HepG2 (cell line): ENCODE measurements around the gene COL18A1. TPM values are rescaled to one million over a fixed set of nuclear protein-coding genes. Genes with fewer than 3 reads are reported as not detected.

ENCODE experiments used
- ARHGAP35 ChIP-seq: sonication (generic); formaldehyde crosslinking; IDR thresholded peaks from 2 replicates; pipeline ENCODE4 v1.9.0; 2022; ENCODE audit warnings: mild to moderate bottlenecking, inconsistent platforms, moderate library complexity, missing genetic modification reagents, borderline replicate concordance
- DPF2 ChIP-seq: sonication (generic); formaldehyde crosslinking; IDR thresholded peaks from 2 replicates; pipeline ENCODE4 v1.4.0; 2020; ENCODE audit warnings: mild to moderate bottlenecking, low read depth, missing genetic modification reagents, borderline replicate concordance
- HNRNPUL1 ChIP-seq: fragments of 200-400 bp; formaldehyde crosslinking; IDR thresholded peaks from 2 replicates; pipeline ENCODE4 v1.6.1; 2017; ENCODE audit warnings: low read depth, mild to moderate bottlenecking, low read length, moderate library complexity
- KAT8 ChIP-seq: IDR thresholded peaks from 2 replicates; pipeline ENCODE4 v1.6.1; 2016; ENCODE audit warnings: missing genetic modification reagents, missing compliant biosample characterization
- KDM4B ChIP-seq: sonication (generic); formaldehyde crosslinking; IDR thresholded peaks from 2 replicates; pipeline ENCODE4 v1.4.0; 2020; ENCODE audit warnings: missing genetic modification reagents
- MED8 ChIP-seq: sonication (generic); formaldehyde crosslinking; IDR thresholded peaks from 2 replicates; pipeline ENCODE4 v1.8.1; 2023; ENCODE audit warnings: mild to moderate bottlenecking, missing genetic modification reagents; ENCODE audit not compliant: insufficient replicate concordance
- NFYB ChIP-seq: sonication (generic); formaldehyde crosslinking; IDR thresholded peaks from 2 replicates; pipeline ENCODE4 v1.4.0; 2020; ENCODE audit warnings: missing genetic modification reagents
- PCBP2 ChIP-seq: fragments of 200-400 bp; formaldehyde crosslinking; optimal IDR thresholded peaks from 2 replicates; pipeline ENCODE3; 2018; ENCODE audit warnings: low read length, low read depth; ENCODE audit not compliant: poor library complexity, severe bottlenecking
- PHB2 ChIP-seq: fragments of 450-650 bp; IDR thresholded peaks from 2 replicates; pipeline ENCODE4 v1.6.1; 2018; ENCODE audit not compliant: partially characterized antibody
- RARG ChIP-seq: sonication (generic); formaldehyde crosslinking; IDR thresholded peaks from 2 replicates; pipeline ENCODE4 v1.4.0; 2020; ENCODE audit warnings: low read depth, mild to moderate bottlenecking, missing genetic modification reagents
- SIX1 ChIP-seq: sonication (generic); formaldehyde crosslinking; IDR thresholded peaks from 2 replicates; pipeline ENCODE4 v1.4.0; 2020; ENCODE audit warnings: missing genetic modification reagents, borderline replicate concordance
- ZBTB20 ChIP-seq: sonication (generic); formaldehyde crosslinking; IDR thresholded peaks from 2 replicates; pipeline ENCODE4 v1.8.1; 2023; ENCODE audit warnings: missing genetic modification reagents, low read depth, mild to moderate bottlenecking, borderline replicate concordance
- ZNF556 ChIP-seq: sonication (generic); formaldehyde crosslinking; IDR thresholded peaks from 2 replicates; pipeline ENCODE4 v1.4.0; 2020; ENCODE audit warnings: mild to moderate bottlenecking, missing genetic modification reagents, borderline replicate concordance
- ZNF879 ChIP-seq: sonication (generic); formaldehyde crosslinking; IDR thresholded peaks from 2 replicates; pipeline ENCODE4 v1.8.1; 2023; ENCODE audit warnings: missing genetic modification reagents
- polyA plus RNA-seq, 8 experiments: library from polyadenylated mRNA; depleted of rRNA in 3 of 8; stranded (reverse) in 7 of 8; unstranded in 1 of 8; fragments of >200 nt; fragmentation: Illumina TruSeq in 4 of 8; extraction: Trizol in 4 of 8; gene quantifications; 2 replicates each; pipeline versions ENCODE4 v1.2.1 to v1.2.3, GENCODE V29; 2011 to 2016; ENCODE audit warnings: low read depth in 4 of 8, missing spikeins in 1 of 8, mixed read lengths in 1 of 8; ENCODE audit not compliant: insufficient read depth in 1 of 8
- total RNA-seq, 5 experiments: library from RNA; depleted of rRNA; stranded (reverse); fragments of >200 nt; fragmentation: Illumina TruSeq; extraction: Trizol; gene quantifications; 2 replicates each; pipeline ENCODE4 v1.2.3, GENCODE V29; 2016; ENCODE audit warnings: low read depth in 1 of 5
- TF ChIP-seq, protein P1 (sequence below): IDR thresholded peaks from 2 replicates; pipeline ENCODE4 v1.6.1; 2016; ENCODE audit warnings: low read depth
- TF ChIP-seq, protein P2 (sequence below), 2 experiments: sonication (generic) in 1 of 2; formaldehyde crosslinking in 1 of 2; IDR thresholded peaks; 2 replicates each; pipeline versions ENCODE4 v1.6.1 to v1.9.0; 2014 to 2022; ENCODE audit warnings: antibody characterized with exemption in 1 of 2, borderline replicate concordance in 1 of 2, inconsistent platforms in 1 of 2, low read depth in 1 of 2, missing genetic modification reagents in 1 of 2
- TF ChIP-seq, protein P3 (sequence below): IDR thresholded peaks from 2 replicates; pipeline ENCODE4 v1.6.1; 2016; ENCODE audit warnings: missing compliant biosample characterization, missing genetic modification reagents, borderline replicate concordance
- TF ChIP-seq, protein P4 (sequence below): sonication (generic); formaldehyde crosslinking; IDR thresholded peaks from 2 replicates; pipeline ENCODE4 v1.8.0; 2022; ENCODE audit warnings: mild to moderate bottlenecking, missing genetic modification reagents, borderline replicate concordance

The COL18A1 gene
- total and polyA plus RNA-seq, 2 of the 13 experiments (the other 11 are each of a cell fraction or from before 2014, with no cell fraction given), result 79.0 to 102 TPM

DNA sequence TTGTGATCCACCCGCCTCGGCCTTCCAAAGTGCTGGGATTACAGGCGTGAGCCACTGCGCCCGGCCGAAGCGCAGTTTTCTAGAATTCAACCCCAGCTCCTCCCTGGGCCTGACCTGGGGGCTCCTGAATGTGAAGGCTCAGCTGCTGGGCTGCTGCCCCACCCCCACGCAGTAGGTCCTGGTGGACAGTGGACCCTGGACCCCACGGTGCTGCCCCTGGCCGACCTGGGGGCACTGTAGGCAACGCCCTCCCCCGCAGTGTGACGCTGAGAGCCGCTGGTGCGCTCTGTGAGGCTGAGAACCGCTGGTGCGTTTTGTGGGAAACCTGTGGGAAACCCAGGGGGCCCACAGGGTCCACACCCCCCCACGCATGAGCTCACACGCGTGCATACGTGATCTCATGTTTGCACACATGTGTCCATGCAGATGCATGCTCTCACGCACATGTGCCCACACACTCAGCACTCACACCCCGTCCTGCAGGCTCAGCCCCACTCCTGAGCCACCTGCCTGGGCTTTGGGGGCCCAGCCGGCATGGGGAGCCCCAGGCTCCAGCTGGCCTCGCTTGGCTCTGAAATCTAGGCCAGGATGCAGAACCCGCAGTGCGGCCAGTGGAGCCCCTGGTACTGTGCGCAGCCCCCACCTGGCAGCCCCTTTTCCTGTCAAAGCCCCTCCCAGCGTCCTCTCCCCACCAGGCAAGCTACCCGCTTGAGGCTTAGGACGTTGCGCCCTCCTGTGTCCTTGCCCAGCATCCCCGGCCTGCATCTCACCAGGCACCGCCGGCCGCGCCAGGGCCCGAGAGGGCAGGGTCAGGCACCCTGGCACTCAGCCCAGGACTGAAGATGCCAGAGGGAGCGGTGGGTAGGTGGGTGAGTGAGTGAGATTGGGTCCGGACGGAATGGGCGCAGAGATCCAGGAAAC, 67.7 kb downstream of the COL18A1 start (continued):
- no peak for TF ChIP-seq KAT8 (CRISPR knock-in tag)
- no peak for TF ChIP-seq HNRNPUL1
- TF ChIP-seq ARHGAP35 (CRISPR knock-in tag), result peak; percentile 22; the same call in 1 of the 2 replicates
- TF ChIP-seq ZNF556 (CRISPR knock-in tag), result no peak
- no peak for TF ChIP-seq DPF2 (CRISPR knock-in tag)
- no peak for TF ChIP-seq PCBP2
- no peak for TF ChIP-seq RARG (CRISPR knock-in tag)
- TF ChIP-seq, protein P1, sequence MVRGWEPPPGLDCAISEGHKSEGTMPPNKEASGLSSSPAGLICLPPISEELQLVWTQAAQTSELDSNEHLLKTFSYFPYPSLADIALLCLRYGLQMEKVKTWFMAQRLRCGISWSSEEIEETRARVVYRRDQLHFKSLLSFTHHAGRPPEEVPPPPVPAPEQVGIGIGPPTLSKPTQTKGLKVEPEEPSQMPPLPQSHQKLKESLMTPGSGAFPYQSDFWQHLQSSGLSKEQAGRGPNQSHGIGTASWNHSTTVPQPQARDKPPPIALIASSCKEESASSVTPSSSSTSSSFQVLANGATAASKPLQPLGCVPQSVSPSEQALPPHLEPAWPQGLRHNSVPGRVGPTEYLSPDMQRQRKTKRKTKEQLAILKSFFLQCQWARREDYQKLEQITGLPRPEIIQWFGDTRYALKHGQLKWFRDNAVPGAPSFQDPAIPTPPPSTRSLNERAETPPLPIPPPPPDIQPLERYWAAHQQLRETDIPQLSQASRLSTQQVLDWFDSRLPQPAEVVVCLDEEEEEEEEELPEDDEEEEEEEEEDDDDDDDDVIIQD (CRISPR knock-in tag), result no peak
- no peak for TF ChIP-seq MED8 (CRISPR knock-in tag)
- TF ChIP-seq, protein P2, sequence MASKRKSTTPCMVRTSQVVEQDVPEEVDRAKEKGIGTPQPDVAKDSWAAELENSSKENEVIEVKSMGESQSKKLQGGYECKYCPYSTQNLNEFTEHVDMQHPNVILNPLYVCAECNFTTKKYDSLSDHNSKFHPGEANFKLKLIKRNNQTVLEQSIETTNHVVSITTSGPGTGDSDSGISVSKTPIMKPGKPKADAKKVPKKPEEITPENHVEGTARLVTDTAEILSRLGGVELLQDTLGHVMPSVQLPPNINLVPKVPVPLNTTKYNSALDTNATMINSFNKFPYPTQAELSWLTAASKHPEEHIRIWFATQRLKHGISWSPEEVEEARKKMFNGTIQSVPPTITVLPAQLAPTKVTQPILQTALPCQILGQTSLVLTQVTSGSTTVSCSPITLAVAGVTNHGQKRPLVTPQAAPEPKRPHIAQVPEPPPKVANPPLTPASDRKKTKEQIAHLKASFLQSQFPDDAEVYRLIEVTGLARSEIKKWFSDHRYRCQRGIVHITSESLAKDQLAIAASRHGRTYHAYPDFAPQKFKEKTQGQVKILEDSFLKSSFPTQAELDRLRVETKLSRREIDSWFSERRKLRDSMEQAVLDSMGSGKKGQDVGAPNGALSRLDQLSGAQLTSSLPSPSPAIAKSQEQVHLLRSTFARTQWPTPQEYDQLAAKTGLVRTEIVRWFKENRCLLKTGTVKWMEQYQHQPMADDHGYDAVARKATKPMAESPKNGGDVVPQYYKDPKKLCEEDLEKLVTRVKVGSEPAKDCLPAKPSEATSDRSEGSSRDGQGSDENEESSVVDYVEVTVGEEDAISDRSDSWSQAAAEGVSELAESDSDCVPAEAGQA (IDR thresholded peaks at IDR 0.05; ENCODE audit: low read depth), result peak; percentile 38
- TF ChIP-seq, protein P2 (CRISPR knock-in tag; IDR thresholded peaks at IDR 0.05; ENCODE audit: borderline replicate concordance), result no peak
- TF ChIP-seq SIX1 (CRISPR knock-in tag), result no peak
- TF ChIP-seq PHB2, result no peak
- TF ChIP-seq KDM4B (CRISPR knock-in tag), result peak; percentile 55; the same call in 1 of the 2 replicates
- TF ChIP-seq, protein P3, sequence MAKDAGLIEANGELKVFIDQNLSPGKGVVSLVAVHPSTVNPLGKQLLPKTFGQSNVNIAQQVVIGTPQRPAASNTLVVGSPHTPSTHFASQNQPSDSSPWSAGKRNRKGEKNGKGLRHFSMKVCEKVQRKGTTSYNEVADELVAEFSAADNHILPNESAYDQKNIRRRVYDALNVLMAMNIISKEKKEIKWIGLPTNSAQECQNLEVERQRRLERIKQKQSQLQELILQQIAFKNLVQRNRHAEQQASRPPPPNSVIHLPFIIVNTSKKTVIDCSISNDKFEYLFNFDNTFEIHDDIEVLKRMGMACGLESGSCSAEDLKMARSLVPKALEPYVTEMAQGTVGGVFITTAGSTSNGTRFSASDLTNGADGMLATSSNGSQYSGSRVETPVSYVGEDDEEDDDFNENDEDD (CRISPR knock-in tag), result no peak
- TF ChIP-seq NFYB, result no peak
- TF ChIP-seq ZNF879 (CRISPR knock-in tag), result no peak
- no peak; the same call in 1 of the 2 replicates for TF ChIP-seq ZBTB20 (CRISPR knock-in tag)
- TF ChIP-seq, protein P4, sequence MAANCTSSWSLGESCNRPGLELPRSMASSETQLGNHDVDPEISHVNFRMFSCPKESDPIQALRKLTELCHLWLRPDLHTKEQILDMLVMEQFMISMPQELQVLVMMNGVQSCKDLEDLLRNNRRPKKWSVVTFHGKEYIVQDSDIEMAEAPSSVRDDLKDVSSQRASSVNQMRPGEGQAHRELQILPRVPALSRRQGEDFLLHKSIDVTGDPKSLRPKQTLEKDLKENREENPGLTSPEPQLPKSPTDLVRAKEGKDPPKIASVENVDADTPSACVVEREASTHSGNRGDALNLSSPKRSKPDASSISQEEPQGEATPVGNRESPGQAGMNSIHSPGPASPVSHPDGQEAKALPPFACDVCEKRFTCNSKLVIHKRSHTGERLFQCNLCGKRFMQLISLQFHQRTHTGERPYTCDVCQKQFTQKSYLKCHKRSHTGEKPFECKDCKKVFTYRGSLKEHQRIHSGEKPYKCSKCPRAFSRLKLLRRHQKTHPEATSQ (CRISPR knock-in tag), result no peak
